Measurements from ENCODE around the gene ATP8B4.

Gene ATP8B4

GRCh38 chr15:49905221-49905620 is 213.8 kb downstream of the ATP8B4 start:
- TF ChIP-seq CTCF (IDR thresholded peaks at IDR 0.05; ENCODE audit: low read depth, low read length) = no peak
- H3K4me3 ChIP-seq (ENCODE audit: low read depth, low read length) = no peak overlapping the region

- H3K4me3 ChIP-seq (ENCODE audit: low read depth, low read length) = no peak overlapping the region
- no peak for TF ChIP-seq CTCF (IDR thresholded peaks at IDR 0.05; ENCODE audit: low read depth, low read length)
Observed at GRCh38 chr15:49904296-49904695, 214.7 kb downstream of the ATP8B4 start.

- H3K4me3 ChIP-seq (ENCODE audit: low read depth, low read length) = 0 out of 2 replicates have a peak overlapping the region, but pooled peaks have one; percentile 1
- no peak for TF ChIP-seq CTCF (IDR thresholded peaks at IDR 0.05; ENCODE audit: low read depth, low read length)
Observed at GRCh38 chr15:49902685-49903501, 216.1 kb downstream of the ATP8B4 start.

- 0 out of 2 replicates have a peak, but pooled peaks have one; percentile 19 for TF ChIP-seq CTCF (IDR thresholded peaks at IDR 0.05; ENCODE audit: low read depth, low read length)
- H3K4me3 ChIP-seq (ENCODE audit: low read depth, low read length) = 0 out of 2 replicates have a peak overlapping the region, but pooled peaks have one; percentile 1
Observed at GRCh38 chr15:49901996-49902684, 216.9 kb downstream of the ATP8B4 start.

GRCh38 chr15:49901321-49901720 is 217.7 kb downstream of the ATP8B4 start:
- H3K4me3 ChIP-seq (ENCODE audit: low read depth, low read length) = no peak overlapping the region
- no peak for TF ChIP-seq CTCF (IDR thresholded peaks at IDR 0.05; ENCODE audit: low read depth, low read length)

- H3K4me3 ChIP-seq (ENCODE audit: low read depth, low read length) = no peak overlapping the region
- TF ChIP-seq CTCF (IDR thresholded peaks at IDR 0.05; ENCODE audit: low read depth, low read length) = no peak
Observed at GRCh38 chr15:49900903-49901235, 218.2 kb downstream of the ATP8B4 start.

Measured in WI38 (cell line).